ENCODE data around the gene KSR1.

DNA sequence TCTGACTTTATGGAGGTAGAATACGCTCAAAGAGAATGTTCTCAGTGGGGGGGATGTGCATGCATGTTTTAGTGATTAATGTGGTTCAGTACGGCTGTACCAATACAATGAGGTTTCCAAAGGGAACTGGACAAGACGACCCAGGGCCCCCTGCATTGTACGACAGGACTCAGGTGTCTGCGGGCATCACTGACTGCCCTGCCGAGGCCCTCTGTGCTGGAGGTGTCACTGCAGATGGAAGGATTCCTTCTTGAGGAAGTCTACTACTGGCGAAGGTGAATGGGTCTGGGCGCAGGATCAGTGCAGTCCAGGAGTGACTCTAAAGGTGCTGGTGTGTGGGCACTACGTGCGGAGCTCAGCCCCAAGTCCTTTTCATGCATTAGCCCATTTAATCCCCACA, 171.3 kb downstream of the KSR1 start:
- TF ChIP-seq CTCF (IDR thresholded peaks at IDR 0.05 in 4 of 5, conservative IDR thresholded peaks at IDR 0.05 in 1 of 5) (no peak), POLR2A (IDR thresholded peaks at IDR 0.05) (no peak)

Measured in gastrocnemius medialis (tissue), 4 donors.